ENCODE results near the gene PLCG1.

DNA sequence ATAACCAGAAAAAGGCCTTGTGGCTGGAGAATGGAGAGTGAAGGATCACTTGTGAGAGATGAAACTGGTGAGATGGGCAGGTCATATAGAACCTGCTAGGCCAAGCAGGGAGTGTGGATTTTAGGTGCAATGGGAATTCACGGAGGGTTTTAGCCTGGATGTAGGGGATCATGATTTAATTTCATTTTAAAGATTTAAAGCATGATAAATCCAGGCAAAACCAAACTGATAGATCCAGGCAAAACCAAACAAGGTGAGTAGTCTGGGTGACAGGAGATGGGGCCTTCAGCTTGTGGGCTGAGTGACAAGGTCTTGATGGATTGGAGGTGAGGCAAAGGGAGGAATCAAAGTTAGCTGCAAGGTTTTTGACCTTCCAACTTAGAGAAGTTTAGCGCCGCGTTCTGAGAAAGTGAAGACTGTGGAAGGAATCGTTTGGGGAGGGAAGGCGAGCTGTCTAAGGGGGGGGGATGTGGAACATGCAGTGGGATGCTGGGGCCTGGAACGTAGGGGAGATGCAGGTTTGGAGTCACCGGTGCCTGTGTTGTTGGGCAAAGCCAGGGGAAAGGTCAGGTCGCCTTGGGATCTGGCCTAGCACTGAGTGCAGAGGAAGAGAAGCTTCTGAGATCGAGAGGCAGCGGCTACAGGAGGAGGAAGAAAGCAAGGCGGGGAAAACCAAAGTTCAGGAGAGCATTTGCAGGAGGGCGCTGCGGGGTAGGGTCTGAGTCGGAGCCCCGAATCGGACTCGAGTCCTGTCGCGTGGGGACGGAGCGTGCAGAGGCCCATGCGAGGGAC is 1.3 kb upstream of the PLCG1 start:
- TF ChIP-seq, protein P1, sequence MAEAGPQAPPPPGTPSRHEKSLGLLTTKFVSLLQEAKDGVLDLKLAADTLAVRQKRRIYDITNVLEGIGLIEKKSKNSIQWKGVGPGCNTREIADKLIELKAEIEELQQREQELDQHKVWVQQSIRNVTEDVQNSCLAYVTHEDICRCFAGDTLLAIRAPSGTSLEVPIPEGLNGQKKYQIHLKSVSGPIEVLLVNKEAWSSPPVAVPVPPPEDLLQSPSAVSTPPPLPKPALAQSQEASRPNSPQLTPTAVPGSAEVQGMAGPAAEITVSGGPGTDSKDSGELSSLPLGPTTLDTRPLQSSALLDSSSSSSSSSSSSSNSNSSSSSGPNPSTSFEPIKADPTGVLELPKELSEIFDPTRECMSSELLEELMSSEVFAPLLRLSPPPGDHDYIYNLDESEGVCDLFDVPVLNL (CRISPR knock-in tag; IDR thresholded peaks at IDR 0.05; ENCODE audit: low read depth), result no peak
- TF ChIP-seq, protein P2, sequence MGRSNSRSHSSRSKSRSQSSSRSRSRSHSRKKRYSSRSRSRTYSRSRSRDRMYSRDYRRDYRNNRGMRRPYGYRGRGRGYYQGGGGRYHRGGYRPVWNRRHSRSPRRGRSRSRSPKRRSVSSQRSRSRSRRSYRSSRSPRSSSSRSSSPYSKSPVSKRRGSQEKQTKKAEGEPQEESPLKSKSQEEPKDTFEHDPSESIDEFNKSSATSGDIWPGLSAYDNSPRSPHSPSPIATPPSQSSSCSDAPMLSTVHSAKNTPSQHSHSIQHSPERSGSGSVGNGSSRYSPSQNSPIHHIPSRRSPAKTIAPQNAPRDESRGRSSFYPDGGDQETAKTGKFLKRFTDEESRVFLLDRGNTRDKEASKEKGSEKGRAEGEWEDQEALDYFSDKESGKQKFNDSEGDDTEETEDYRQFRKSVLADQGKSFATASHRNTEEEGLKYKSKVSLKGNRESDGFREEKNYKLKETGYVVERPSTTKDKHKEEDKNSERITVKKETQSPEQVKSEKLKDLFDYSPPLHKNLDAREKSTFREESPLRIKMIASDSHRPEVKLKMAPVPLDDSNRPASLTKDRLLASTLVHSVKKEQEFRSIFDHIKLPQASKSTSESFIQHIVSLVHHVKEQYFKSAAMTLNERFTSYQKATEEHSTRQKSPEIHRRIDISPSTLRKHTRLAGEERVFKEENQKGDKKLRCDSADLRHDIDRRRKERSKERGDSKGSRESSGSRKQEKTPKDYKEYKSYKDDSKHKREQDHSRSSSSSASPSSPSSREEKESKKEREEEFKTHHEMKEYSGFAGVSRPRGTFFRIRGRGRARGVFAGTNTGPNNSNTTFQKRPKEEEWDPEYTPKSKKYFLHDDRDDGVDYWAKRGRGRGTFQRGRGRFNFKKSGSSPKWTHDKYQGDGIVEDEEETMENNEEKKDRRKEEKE (IDR thresholded peaks at IDR 0.05; ENCODE audit: borderline replicate concordance in 1 of 2, control insufficient read depth in 1 of 2, low read depth in 2 of 2, low read length in 1 of 2), result no peak
- TF ChIP-seq, protein P3, sequence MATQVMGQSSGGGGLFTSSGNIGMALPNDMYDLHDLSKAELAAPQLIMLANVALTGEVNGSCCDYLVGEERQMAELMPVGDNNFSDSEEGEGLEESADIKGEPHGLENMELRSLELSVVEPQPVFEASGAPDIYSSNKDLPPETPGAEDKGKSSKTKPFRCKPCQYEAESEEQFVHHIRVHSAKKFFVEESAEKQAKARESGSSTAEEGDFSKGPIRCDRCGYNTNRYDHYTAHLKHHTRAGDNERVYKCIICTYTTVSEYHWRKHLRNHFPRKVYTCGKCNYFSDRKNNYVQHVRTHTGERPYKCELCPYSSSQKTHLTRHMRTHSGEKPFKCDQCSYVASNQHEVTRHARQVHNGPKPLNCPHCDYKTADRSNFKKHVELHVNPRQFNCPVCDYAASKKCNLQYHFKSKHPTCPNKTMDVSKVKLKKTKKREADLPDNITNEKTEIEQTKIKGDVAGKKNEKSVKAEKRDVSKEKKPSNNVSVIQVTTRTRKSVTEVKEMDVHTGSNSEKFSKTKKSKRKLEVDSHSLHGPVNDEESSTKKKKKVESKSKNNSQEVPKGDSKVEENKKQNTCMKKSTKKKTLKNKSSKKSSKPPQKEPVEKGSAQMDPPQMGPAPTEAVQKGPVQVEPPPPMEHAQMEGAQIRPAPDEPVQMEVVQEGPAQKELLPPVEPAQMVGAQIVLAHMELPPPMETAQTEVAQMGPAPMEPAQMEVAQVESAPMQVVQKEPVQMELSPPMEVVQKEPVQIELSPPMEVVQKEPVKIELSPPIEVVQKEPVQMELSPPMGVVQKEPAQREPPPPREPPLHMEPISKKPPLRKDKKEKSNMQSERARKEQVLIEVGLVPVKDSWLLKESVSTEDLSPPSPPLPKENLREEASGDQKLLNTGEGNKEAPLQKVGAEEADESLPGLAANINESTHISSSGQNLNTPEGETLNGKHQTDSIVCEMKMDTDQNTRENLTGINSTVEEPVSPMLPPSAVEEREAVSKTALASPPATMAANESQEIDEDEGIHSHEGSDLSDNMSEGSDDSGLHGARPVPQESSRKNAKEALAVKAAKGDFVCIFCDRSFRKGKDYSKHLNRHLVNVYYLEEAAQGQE (IDR thresholded peaks at IDR 0.05; ENCODE audit: borderline replicate concordance), result no peak
- TF ChIP-seq, protein P3 (CRISPR knock-in tag; IDR thresholded peaks at IDR 0.05; ENCODE audit: low read depth), result peak; percentile 34; the same call in 1 of the 2 replicates
- TF ChIP-seq POLR2AphosphoS5 (IDR thresholded peaks at IDR 0.05; ENCODE audit: control insufficient read depth, insufficient read depth, low read depth, low read length), result no peak
- TF ChIP-seq NCOA1 (IDR thresholded peaks at IDR 0.05; ENCODE audit: low read depth), result no peak
- TF ChIP-seq SMC3 (conservative IDR thresholded peaks at IDR 0.05; ENCODE audit: insufficient read depth, low read depth, low read length), result no peak
- TF ChIP-seq ZNF282 (CRISPR knock-in tag; IDR thresholded peaks at IDR 0.05), result no peak
- TF ChIP-seq EP300 (IDR thresholded peaks at IDR 0.05; ENCODE audit: low read length), result no peak
- TF ChIP-seq TRIM28 (IDR thresholded peaks at IDR 0.05), result no peak
- TF ChIP-seq ZFP30 (CRISPR knock-in tag; IDR thresholded peaks at IDR 0.05; ENCODE audit: borderline replicate concordance), result no peak
- TF ChIP-seq, protein P4, sequence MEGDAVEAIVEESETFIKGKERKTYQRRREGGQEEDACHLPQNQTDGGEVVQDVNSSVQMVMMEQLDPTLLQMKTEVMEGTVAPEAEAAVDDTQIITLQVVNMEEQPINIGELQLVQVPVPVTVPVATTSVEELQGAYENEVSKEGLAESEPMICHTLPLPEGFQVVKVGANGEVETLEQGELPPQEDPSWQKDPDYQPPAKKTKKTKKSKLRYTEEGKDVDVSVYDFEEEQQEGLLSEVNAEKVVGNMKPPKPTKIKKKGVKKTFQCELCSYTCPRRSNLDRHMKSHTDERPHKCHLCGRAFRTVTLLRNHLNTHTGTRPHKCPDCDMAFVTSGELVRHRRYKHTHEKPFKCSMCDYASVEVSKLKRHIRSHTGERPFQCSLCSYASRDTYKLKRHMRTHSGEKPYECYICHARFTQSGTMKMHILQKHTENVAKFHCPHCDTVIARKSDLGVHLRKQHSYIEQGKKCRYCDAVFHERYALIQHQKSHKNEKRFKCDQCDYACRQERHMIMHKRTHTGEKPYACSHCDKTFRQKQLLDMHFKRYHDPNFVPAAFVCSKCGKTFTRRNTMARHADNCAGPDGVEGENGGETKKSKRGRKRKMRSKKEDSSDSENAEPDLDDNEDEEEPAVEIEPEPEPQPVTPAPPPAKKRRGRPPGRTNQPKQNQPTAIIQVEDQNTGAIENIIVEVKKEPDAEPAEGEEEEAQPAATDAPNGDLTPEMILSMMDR (IDR thresholded peaks at IDR 0.05 in 2 of 3, conservative IDR thresholded peaks at IDR 0.05 in 1 of 3; ENCODE audit: insufficient read depth in 2 of 3, low read depth in 1 of 3, low read length in 3 of 3), result no peak
- TF ChIP-seq BRCA1 (IDR thresholded peaks at IDR 0.05), result no peak
- no peak for TF ChIP-seq BRCA1 (CRISPR knock-in tag; IDR thresholded peaks at IDR 0.05)
